ENCODE measurements around the gene DCAF16. TPM values are rescaled to one million over a fixed set of nuclear protein-coding genes. Genes with fewer than 3 reads are reported as not detected.

Gene DCAF16
- total RNA-seq, 1 donor from 2014 or later: 23.0 TPM

- H3K4me1 ChIP-seq (ENCODE audit: control insufficient read depth in 3 of 3, insufficient read depth in 3 of 3, low read length in 3 of 3): peaks cover 0 to 3% (median 0%) of the 10 kb centered on the region in 3 donors
- no peaks in the 10 kb centered on the region for H3K27me3 ChIP-seq (ENCODE audit: control insufficient read depth in 3 of 3, insufficient read depth in 3 of 3, low read length in 3 of 3)
- H3K9me3 ChIP-seq (ENCODE audit: control insufficient read depth in 3 of 3, low read length in 3 of 3): no peaks in the 10 kb centered on the region
- H3K27ac ChIP-seq (ENCODE audit: low read depth, low read length): no peak overlapping the region
- H3K4me3 ChIP-seq (ENCODE audit: low read length in 3 of 3): no peak overlapping the region
- peaks cover 0 to 1% (median 0%) of the 10 kb centered on the region in 3 donors for H3K36me3 ChIP-seq (ENCODE audit: control insufficient read depth in 3 of 3, insufficient read depth in 3 of 3, low read length in 3 of 3)
- H3K9ac ChIP-seq (ENCODE audit: low read depth in 1 of 3, low read length in 3 of 3): no peak overlapping the region
These were observed 23.2 kb downstream of the DCAF16 start for GRCh38 chr4:17787315-17787714.

DNA sequence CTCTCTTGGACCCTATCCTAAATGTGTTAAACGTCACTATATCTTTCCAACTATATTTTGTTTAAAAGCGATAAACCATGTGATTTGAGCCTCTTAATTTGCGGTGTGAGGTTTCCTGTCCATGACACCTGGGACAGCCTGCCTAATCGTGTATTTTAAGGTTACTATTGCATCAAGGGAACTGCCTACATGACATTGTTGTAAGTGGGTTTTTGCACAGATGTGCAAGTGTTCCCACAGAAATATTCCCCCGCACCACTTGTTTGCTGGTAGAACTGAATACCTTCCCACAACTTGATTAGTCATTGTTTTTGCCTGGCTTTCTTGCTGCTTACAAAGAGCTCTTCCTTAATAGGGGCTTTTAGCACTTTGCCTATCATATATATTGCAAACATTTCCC is 24.0 kb downstream of the DCAF16 start:
- no peak overlapping the region for H3K9ac ChIP-seq (ENCODE audit: low read depth in 1 of 3, low read length in 3 of 3)
- no peak overlapping the region for H3K4me3 ChIP-seq (ENCODE audit: low read length in 3 of 3)
- no peaks in the 10 kb centered on the region for H3K36me3 ChIP-seq (ENCODE audit: control insufficient read depth in 3 of 3, insufficient read depth in 3 of 3, low read length in 3 of 3)

GRCh38 chr4:17785858-17786257 is 24.7 kb downstream of the DCAF16 start:
- Histone ChIP-seq H3K36me3 (ENCODE audit: control insufficient read depth in 3 of 3, insufficient read depth in 3 of 3, low read length in 3 of 3) (no peaks in the 10 kb centered on the region), H3K4me1 (ENCODE audit: control insufficient read depth in 3 of 3, insufficient read depth in 3 of 3, low read length in 3 of 3) (peaks cover 8 to 14% (median 12%) of the 10 kb centered on the region in 3 donors), H3K9me3 (ENCODE audit: control insufficient read depth in 3 of 3, low read length in 3 of 3) (no peaks in the 10 kb centered on the region), H3K27me3 (ENCODE audit: control insufficient read depth in 3 of 3, insufficient read depth in 3 of 3, low read length in 3 of 3) (peaks cover 1 to 9% (median 3%) of the 10 kb centered on the region in 3 donors), H3K9ac (ENCODE audit: low read depth in 1 of 3, low read length in 3 of 3) (no peak overlapping the region), H3K27ac (ENCODE audit: low read depth, low read length) (no peak overlapping the region), H3K4me3 (ENCODE audit: low read length in 3 of 3) (no peak overlapping the region)

More for the DNA sequence above, 24.0 kb downstream of the DCAF16 start:
- Histone ChIP-seq H3K4me1 (ENCODE audit: control insufficient read depth in 3 of 3, insufficient read depth in 3 of 3, low read length in 3 of 3) (peaks cover 5 to 10% (median 7%) of the 10 kb centered on the region in 3 donors), H3K27me3 (ENCODE audit: control insufficient read depth in 3 of 3, insufficient read depth in 3 of 3, low read length in 3 of 3) (peaks cover 0 to 5% (median 0%) of the 10 kb centered on the region in 3 donors), H3K27ac (ENCODE audit: low read depth, low read length) (no peak overlapping the region), H3K9me3 (ENCODE audit: control insufficient read depth in 3 of 3, low read length in 3 of 3) (no peaks in the 10 kb centered on the region)

DNA sequence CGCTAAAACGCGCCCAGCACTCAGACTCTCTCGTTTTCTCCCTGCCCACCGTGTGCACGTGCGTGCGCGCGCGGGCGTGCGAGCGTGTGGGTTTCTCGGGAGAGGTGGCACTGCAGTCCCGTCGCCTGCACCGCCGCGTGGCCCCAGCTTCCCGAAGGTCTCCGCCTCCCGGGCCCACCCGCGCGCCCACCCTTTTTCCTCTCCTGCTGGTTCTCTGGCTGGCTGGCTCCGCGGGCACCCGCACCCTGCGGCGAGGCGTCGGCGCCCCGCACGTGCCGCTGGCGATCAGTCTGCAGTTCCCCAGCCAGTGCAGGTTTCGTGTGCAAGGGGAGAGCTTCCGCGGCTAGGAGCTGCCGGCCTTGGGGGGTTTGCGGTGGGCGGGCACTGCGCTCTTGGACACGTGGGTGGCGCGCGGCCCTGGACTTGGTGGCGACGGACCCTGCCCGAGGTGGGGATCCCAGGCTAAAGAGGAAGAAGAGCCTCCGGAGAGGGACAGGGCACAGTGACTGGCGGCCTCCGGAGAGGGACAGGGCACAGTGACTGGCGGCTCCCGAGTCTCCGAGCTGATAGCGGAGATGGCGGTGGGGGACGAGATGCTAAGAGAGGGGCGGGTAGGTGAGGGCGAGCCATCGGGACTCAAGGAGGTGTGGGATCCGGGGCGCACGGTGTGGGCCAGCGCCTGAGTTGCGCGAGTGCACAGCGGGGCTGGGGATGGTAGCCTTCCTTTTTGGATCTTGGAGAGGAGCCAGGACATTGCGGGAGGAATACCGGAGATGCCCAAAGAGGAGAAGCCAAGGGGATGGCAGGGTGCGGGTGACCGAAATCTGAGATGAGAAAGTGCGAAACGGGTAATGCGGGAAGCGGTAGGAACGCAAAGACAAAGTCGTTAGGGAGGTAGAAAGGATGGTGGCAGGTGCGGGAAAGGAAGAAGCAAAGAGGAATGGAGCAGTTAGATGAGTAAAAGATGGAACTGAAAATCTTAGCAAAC is 29.0 kb downstream of the DCAF16 start, which contains the start of gene FAM184B:
Gene FAM184B, minus strand, starts transcription at position 322 of the 988 bp plus-strand sequence. CDS start 322 bp downstream, outside the sequence.
- peaks cover 12 to 25% (median 16%) of the 10 kb centered on the region in 3 donors for H3K4me1 ChIP-seq (ENCODE audit: control insufficient read depth in 3 of 3, insufficient read depth in 3 of 3, low read length in 3 of 3)

GRCh38 chr4:17780501-17781299 is 29.9 kb downstream of the DCAF16 start:
- Histone ChIP-seq H3K27me3 (ENCODE audit: control insufficient read depth in 3 of 3, insufficient read depth in 3 of 3, low read length in 3 of 3) (peaks cover 6 to 24% (median 12%) of the 10 kb centered on the region in 3 donors), H3K9ac (ENCODE audit: low read depth in 1 of 3, low read length in 3 of 3) (peak overlapping the region; percentile 38 to 64 (median 46)), H3K36me3 (ENCODE audit: control insufficient read depth in 3 of 3, insufficient read depth in 3 of 3, low read length in 3 of 3) (no peaks in the 10 kb centered on the region), H3K27ac (ENCODE audit: low read depth, low read length) (no peak overlapping the region), H3K4me3 (ENCODE audit: low read length in 3 of 3) (peak overlapping the region; percentile 72 to 75 (median 73)), H3K4me1 (ENCODE audit: control insufficient read depth in 3 of 3, insufficient read depth in 3 of 3, low read length in 3 of 3) (peaks cover 12 to 25% (median 16%) of the 10 kb centered on the region in 3 donors), H3K9me3 (ENCODE audit: control insufficient read depth in 3 of 3, low read length in 3 of 3) (no peaks in the 10 kb centered on the region)

More for the DNA sequence above, 29.0 kb downstream of the DCAF16 start, which contains the start of gene FAM184B:
- H3K4me3 ChIP-seq (ENCODE audit: low read length in 3 of 3): peak within 1 kb of the TSS; percentile 72 to 75 (median 73)
- H3K9ac ChIP-seq (ENCODE audit: low read depth in 1 of 3, low read length in 3 of 3): peak within 1 kb of the TSS; percentile 38 to 64 (median 46)
- H3K27ac ChIP-seq (ENCODE audit: low read depth, low read length): no peak within 1 kb of the TSS
- H3K9me3 ChIP-seq (ENCODE audit: control insufficient read depth in 3 of 3, low read length in 3 of 3): no peaks in the 10 kb centered on the region
- H3K27me3 ChIP-seq (ENCODE audit: control insufficient read depth in 3 of 3, insufficient read depth in 3 of 3, low read length in 3 of 3): peaks cover 6 to 24% (median 12%) of the 10 kb centered on the region in 3 donors
- H3K36me3 ChIP-seq (ENCODE audit: control insufficient read depth in 3 of 3, insufficient read depth in 3 of 3, low read length in 3 of 3): no peaks in the 10 kb centered on the region

DNA sequence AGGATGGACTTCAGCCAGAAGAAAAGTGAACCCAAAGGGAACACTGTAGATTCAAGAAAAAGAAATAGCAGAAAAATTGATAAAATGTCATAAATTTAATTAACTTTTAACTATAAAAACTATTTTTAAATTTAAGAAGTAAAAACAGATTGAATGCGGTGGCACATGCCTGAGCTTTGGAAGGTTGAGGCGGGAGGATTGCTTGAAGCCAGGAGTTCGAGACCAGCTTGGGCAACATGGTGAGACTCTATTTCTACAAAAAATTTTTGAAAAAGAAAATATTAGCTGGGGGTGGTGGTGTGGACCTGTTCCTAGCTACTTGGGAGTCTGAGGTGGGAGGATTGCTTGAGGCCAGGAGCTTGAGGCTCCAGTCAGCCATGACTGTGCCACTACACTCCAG is 32.1 kb downstream of the DCAF16 start:
- Histone ChIP-seq H3K36me3 (ENCODE audit: control insufficient read depth in 3 of 3, insufficient read depth in 3 of 3, low read length in 3 of 3) (no peaks in the 10 kb centered on the region), H3K27me3 (ENCODE audit: control insufficient read depth in 3 of 3, insufficient read depth in 3 of 3, low read length in 3 of 3) (peaks cover 6 to 24% (median 12%) of the 10 kb centered on the region in 3 donors), H3K9me3 (ENCODE audit: control insufficient read depth in 3 of 3, low read length in 3 of 3) (no peaks in the 10 kb centered on the region), H3K27ac (ENCODE audit: low read depth, low read length) (no peak overlapping the region), H3K4me3 (ENCODE audit: low read length in 3 of 3) (no peak overlapping the region), H3K9ac (ENCODE audit: low read depth in 1 of 3, low read length in 3 of 3) (no peak overlapping the region), H3K4me1 (ENCODE audit: control insufficient read depth in 3 of 3, insufficient read depth in 3 of 3, low read length in 3 of 3) (peaks cover 12 to 25% (median 16%) of the 10 kb centered on the region in 3 donors)

- Histone ChIP-seq H3K36me3 (ENCODE audit: control insufficient read depth in 3 of 3, insufficient read depth in 3 of 3, low read length in 3 of 3) (no peaks in the 10 kb centered on the region), H3K27ac (ENCODE audit: low read depth, low read length) (no peak overlapping the region), H3K4me1 (ENCODE audit: control insufficient read depth in 3 of 3, insufficient read depth in 3 of 3, low read length in 3 of 3) (peaks cover 4 to 16% (median 5%) of the 10 kb centered on the region in 3 donors), H3K9me3 (ENCODE audit: control insufficient read depth in 3 of 3, low read length in 3 of 3) (no peaks in the 10 kb centered on the region), H3K4me3 (ENCODE audit: low read length in 3 of 3) (no peak overlapping the region), H3K27me3 (ENCODE audit: control insufficient read depth in 3 of 3, insufficient read depth in 3 of 3, low read length in 3 of 3) (no peaks in the 10 kb centered on the region), H3K9ac (ENCODE audit: low read depth in 1 of 3, low read length in 3 of 3) (no peak overlapping the region)
These were observed 37.3 kb downstream of the DCAF16 start for GRCh38 chr4:17773135-17773698.

GRCh38 chr4:17771284-17771908 is 39.2 kb downstream of the DCAF16 start:
- no peaks in the 10 kb centered on the region for H3K9me3 ChIP-seq (ENCODE audit: control insufficient read depth in 3 of 3, low read length in 3 of 3)
- H3K4me3 ChIP-seq (ENCODE audit: low read length in 3 of 3): peak overlapping the region in 2 of 3 donors; percentile 31 to 44
- no peaks in the 10 kb centered on the region for H3K27me3 ChIP-seq (ENCODE audit: control insufficient read depth in 3 of 3, insufficient read depth in 3 of 3, low read length in 3 of 3)
- no peaks in the 10 kb centered on the region for H3K36me3 ChIP-seq (ENCODE audit: control insufficient read depth in 3 of 3, insufficient read depth in 3 of 3, low read length in 3 of 3)
- peaks cover 4 to 16% (median 5%) of the 10 kb centered on the region in 3 donors for H3K4me1 ChIP-seq (ENCODE audit: control insufficient read depth in 3 of 3, insufficient read depth in 3 of 3, low read length in 3 of 3)
- peak overlapping the region in 1 of 3 donors; percentile 8 for H3K9ac ChIP-seq (ENCODE audit: low read depth in 1 of 3, low read length in 3 of 3)
- peak overlapping the region; percentile 68 for H3K27ac ChIP-seq (ENCODE audit: low read depth, low read length)

- peaks cover 4 to 16% (median 5%) of the 10 kb centered on the region in 3 donors for H3K4me1 ChIP-seq (ENCODE audit: control insufficient read depth in 3 of 3, insufficient read depth in 3 of 3, low read length in 3 of 3)
- H3K27ac ChIP-seq (ENCODE audit: low read depth, low read length): peak overlapping the region; percentile 68
- H3K4me3 ChIP-seq (ENCODE audit: low read length in 3 of 3): peak overlapping the region in 2 of 3 donors; percentile 31 to 44
- no peak overlapping the region for H3K9ac ChIP-seq (ENCODE audit: low read depth in 1 of 3, low read length in 3 of 3)
- H3K9me3 ChIP-seq (ENCODE audit: control insufficient read depth in 3 of 3, low read length in 3 of 3): no peaks in the 10 kb centered on the region
- H3K27me3 ChIP-seq (ENCODE audit: control insufficient read depth in 3 of 3, insufficient read depth in 3 of 3, low read length in 3 of 3): no peaks in the 10 kb centered on the region
- no peaks in the 10 kb centered on the region for H3K36me3 ChIP-seq (ENCODE audit: control insufficient read depth in 3 of 3, insufficient read depth in 3 of 3, low read length in 3 of 3)
These were observed 39.7 kb downstream of the DCAF16 start for GRCh38 chr4:17770845-17771244.

Data from skeletal muscle tissue (tissue), 4 donors.